Testis (tissue), 3 donors: ENCODE results near the gene ZNF254. TPM values are rescaled to one million over a fixed set of nuclear protein-coding genes. Genes with fewer than 3 reads are reported as not detected.
"Not testable (repeated sequence)": the region's sequence is repeated elsewhere in the genome, so short reads cannot be mapped to it uniquely, and the experiment has no call there.

Experiments used
- DNase-seq: peaks from one replicate; pipeline ENCODE4 v3.0.0-alpha.2; 2019
- H3K27ac ChIP-seq, 2 donors: fragments of 200-600 bp; sonication (generic); one replicate each; pipeline ENCODE4 v1.5.1; 2019
- H3K27me3 ChIP-seq: fragments of 200-600 bp; sonication (generic); one replicate; pipeline ENCODE4 v1.5.1; 2019
- H3K36me3 ChIP-seq: fragments of 200-600 bp; sonication (generic); one replicate; pipeline ENCODE4 v1.5.1; 2017; ENCODE audit warnings: low read depth; ENCODE audit errors: missing control alignments
- H3K4me1 ChIP-seq: fragments of 200-600 bp; sonication (generic); one replicate; pipeline ENCODE4 v1.5.1; 2019
- H3K4me3 ChIP-seq, 2 donors: fragments of 200-600 bp; sonication (generic); one replicate each; pipeline ENCODE4 v1.5.1; 2017 to 2019
- H3K9me3 ChIP-seq: fragments of 200-600 bp; sonication (generic); one replicate; pipeline ENCODE4 v1.5.1; 2017
- CTCF ChIP-seq, 3 experiments: fragments of 450-650 bp in 2 of 3; fragments of 200-600 bp in 1 of 3; sonication (generic) in 1 of 3; IDR thresholded peaks; one replicate each; pipeline ENCODE4 v1.5.1; 2016 to 2019; ENCODE audit warnings: antibody characterized with exemption in 3 of 3, mild to moderate bottlenecking in 2 of 3, moderate library complexity in 1 of 3
- POLR2A ChIP-seq: fragments of 450-650 bp; IDR thresholded peaks from one replicate; pipeline ENCODE4 v1.6.1; 2017; ENCODE audit warnings: antibody characterized with exemption, mild to moderate bottlenecking, moderate library complexity
- WGBS, 2 donors: methylation state at CpG; one replicate each; pipeline ENCODE4 v1.1.5; 2018; 5-methylcytosine and 5-hydroxymethylcytosine counted together
- intact Hi-C: fragments of 100-400 bp; cut with DNase I; formaldehyde crosslinking; loops from one replicate; pipeline ENCODE4 v1.15.1; 2023; ENCODE audit warnings: low total_unique reads
- polyA plus RNA-seq: library from polyadenylated mRNA; stranded (reverse); fragments of 350-450 nt; fragmentation: Illumina TruSeq; extraction: RNeasy Lipid Tissue Mini Kit (QIAGEN cat#74804); gene quantifications from one replicate; pipeline ENCODE4 v1.2.3, GENCODE V29; 2014; ENCODE audit warnings: low read depth, low replicate concordance; ENCODE audit not compliant: insufficient read depth
- total RNA-seq, 2 donors: library from RNA; depleted of rRNA; stranded (reverse); fragments of >200 nt; gene quantifications; one replicate each; pipeline ENCODE4 v1.2.3, GENCODE V29; 2016

Gene ZNF254
- total and polyA plus RNA-seq, 3 donors from 2014 or later: 5.1 to 20.6 (median 16.1) TPM

- Histone ChIP-seq H3K27ac (no peak overlapping the region), H3K4me1 (no peaks in the 10 kb centered on the region), H3K27me3 (no peaks in the 10 kb centered on the region), H3K4me3 (no peak overlapping the region), H3K9me3 (no peaks in the 10 kb centered on the region), H3K36me3 (no peaks in the 10 kb centered on the region)
- intact Hi-C loops: no loop called here
- DNase-seq: no peak
- TF ChIP-seq POLR2A (no peak), CTCF (IDR thresholded peaks at IDR 0.05) (no peak)
Measured at GRCh38 chr19:24099829-24100228, 12.8 kb downstream of the ZNF254 start.

GRCh38 chr19:24100597-24100996, 13.6 kb downstream of the ZNF254 start:
- DNase-seq, H3K36me3 ChIP-seq, intact Hi-C loops, H3K4me3 ChIP-seq, H3K27me3 ChIP-seq, H3K27ac ChIP-seq, H3K9me3 ChIP-seq, H3K4me1 ChIP-seq: not testable (repeated sequence)
- WGBS, 2 donors: 96% methylated on average over 2 of the region's 2 CpGs

- H3K27ac ChIP-seq: no peak overlapping the region
- H3K4me1 ChIP-seq: no peaks in the 10 kb centered on the region
- no peak overlapping the region for H3K4me3 ChIP-seq
- TF ChIP-seq CTCF (IDR thresholded peaks at IDR 0.05) (no peak), POLR2A (no peak)
- no peaks in the 10 kb centered on the region for H3K27me3 ChIP-seq
- intact Hi-C loops: no loop called here
- DNase-seq: no peak
- no peaks in the 10 kb centered on the region for H3K36me3 ChIP-seq
- WGBS, 2 donors: 88 to 100% methylated on average over 2 of the region's 2 CpGs
- no peaks in the 10 kb centered on the region for H3K9me3 ChIP-seq
Measured at GRCh38 chr19:24101459-24102115, 14.6 kb downstream of the ZNF254 start.

GRCh38 chr19:24127601-24128000, 40.6 kb downstream of the ZNF254 start:
- no peaks in the 10 kb centered on the region for H3K4me1 ChIP-seq
- intact Hi-C loops: no loop called here
- no peaks in the 10 kb centered on the region for H3K27me3 ChIP-seq
- WGBS, 2 donors: 93 to 94% methylated on average over 3 of the region's 3 CpGs
- no peak for TF ChIP-seq CTCF (IDR thresholded peaks at IDR 0.05)
- no peak for TF ChIP-seq POLR2A
- no peak overlapping the region for H3K27ac ChIP-seq
- no peaks in the 10 kb centered on the region for H3K9me3 ChIP-seq
- H3K4me3 ChIP-seq: no peak overlapping the region
- no peaks in the 10 kb centered on the region for H3K36me3 ChIP-seq
- DNase-seq: no peak

- Histone ChIP-seq H3K27me3 (no peaks in the 10 kb centered on the region), H3K9me3 (no peaks in the 10 kb centered on the region), H3K27ac (no peak overlapping the region), H3K4me3 (no peak overlapping the region), H3K4me1 (no peaks in the 10 kb centered on the region), H3K36me3 (no peaks in the 10 kb centered on the region)
- 78 to 84% methylated on average over 3 of the region's 3 CpGs for WGBS, 2 donors
- TF ChIP-seq CTCF (IDR thresholded peaks at IDR 0.05) (no peak), POLR2A (no peak)
- intact Hi-C loops: no loop called here
- no peak for DNase-seq
Measured at GRCh38 chr19:24140099-24140498, 53.1 kb downstream of the ZNF254 start.
